GM21529 (cell line): Measurements from ENCODE around the gene CCDC191.
A peak's percentile ranks its signal among the peaks of the same experiment; 100 is the strongest.

Source experiments
- ATAC-seq: cut with Tn5 transposase; IDR thresholded peaks from one replicate; pipeline ENCODE4 v1.9.1; 2021; ENCODE audit not compliant: unreplicated experiment

Gene CCDC191

GRCh38 chr3:114060906-114061655 lies 4.8 kb upstream of the CCDC191 start:
- no peak for ATAC-seq

- no peak for ATAC-seq
These were observed 2.3 kb upstream of the CCDC191 start for GRCh38 chr3:114058646-114059045.

- peak; percentile 6 for ATAC-seq
These were observed 653 bp upstream of the CCDC191 start for GRCh38 chr3:114057011-114057347.

- ATAC-seq: no peak
These were observed 4.1 kb downstream of the CCDC191 start for GRCh38 chr3:114052216-114052615.

GRCh38 chr3:114043205-114043604 lies 13.1 kb downstream of the CCDC191 start:
- ATAC-seq: no peak

GRCh38 chr3:114035896-114036295 lies 20.4 kb downstream of the CCDC191 start:
- no peak for ATAC-seq

- no peak for ATAC-seq
These were observed 21.4 kb downstream of the CCDC191 start for GRCh38 chr3:114034787-114035545.

GRCh38 chr3:114034211-114034610 lies 22.1 kb downstream of the CCDC191 start:
- ATAC-seq: no peak

- ATAC-seq: no peak
These were observed 22.6 kb downstream of the CCDC191 start for GRCh38 chr3:114033721-114034120.

GRCh38 chr3:114026331-114026730 lies 30.0 kb downstream of the CCDC191 start:
- ATAC-seq: no peak

GRCh38 chr3:114025451-114025850 lies 30.9 kb downstream of the CCDC191 start:
- ATAC-seq: no peak

GRCh38 chr3:114022145-114022802 lies 34.1 kb downstream of the CCDC191 start:
- ATAC-seq: no peak

GRCh38 chr3:114020907-114021306 lies 35.4 kb downstream of the CCDC191 start:
- ATAC-seq: no peak

GRCh38 chr3:114019486-114019885 lies 36.8 kb downstream of the CCDC191 start:
- ATAC-seq: no peak

- no peak for ATAC-seq
These were observed 42.1 kb downstream of the CCDC191 start for GRCh38 chr3:114014211-114014610.

GRCh38 chr3:114011059-114011797 lies 45.1 kb downstream of the CCDC191 start:
- peak; percentile 84 for ATAC-seq

- peak; percentile 98 for ATAC-seq
These were observed 50.8 kb downstream of the CCDC191 start for GRCh38 chr3:114005481-114005880.

- ATAC-seq: peak; percentile 74
These were observed 70.8 kb downstream of the CCDC191 start for GRCh38 chr3:113985541-113985940.

- ATAC-seq: no peak
These were observed 72.8 kb downstream of the CCDC191 start for GRCh38 chr3:113983544-113983943.

- ATAC-seq: no peak
These were observed 74.5 kb downstream of the CCDC191 start for GRCh38 chr3:113981803-113982202.

- no peak for ATAC-seq
These were observed 76.4 kb downstream of the CCDC191 start for GRCh38 chr3:113979916-113980315.
